ENCODE data around the gene STK32B. TPM values are rescaled to one million over a fixed set of nuclear protein-coding genes. Genes with fewer than 3 reads are reported as not detected.

Gene STK32B
- total RNA-seq, 1 donor from 2014 or later, result 2.5 TPM

DNA sequence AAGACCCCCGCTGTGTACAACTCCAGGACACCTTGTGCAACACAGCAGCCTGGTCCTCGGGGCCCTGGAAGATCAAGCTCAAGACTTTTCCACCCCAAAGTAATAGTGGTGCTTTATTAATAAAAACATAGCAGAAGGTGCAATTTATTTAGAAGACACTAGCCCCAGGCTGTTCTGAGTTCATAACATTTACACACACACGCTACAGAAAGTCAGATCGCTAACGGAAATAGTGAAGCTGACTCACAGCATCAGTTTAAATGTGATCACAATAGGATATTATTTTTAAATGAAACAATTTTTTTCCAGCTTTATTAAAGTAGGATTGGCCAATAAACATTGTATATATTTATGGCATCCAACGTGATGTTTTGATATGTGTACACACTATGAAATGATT is 141.0 kb downstream of the STK32B start:
- no peaks in the 10 kb centered on the region for H3K27me3 Mint-ChIP-seq (ENCODE audit: unreplicated experiment)
- TF ChIP-seq, protein P1, sequence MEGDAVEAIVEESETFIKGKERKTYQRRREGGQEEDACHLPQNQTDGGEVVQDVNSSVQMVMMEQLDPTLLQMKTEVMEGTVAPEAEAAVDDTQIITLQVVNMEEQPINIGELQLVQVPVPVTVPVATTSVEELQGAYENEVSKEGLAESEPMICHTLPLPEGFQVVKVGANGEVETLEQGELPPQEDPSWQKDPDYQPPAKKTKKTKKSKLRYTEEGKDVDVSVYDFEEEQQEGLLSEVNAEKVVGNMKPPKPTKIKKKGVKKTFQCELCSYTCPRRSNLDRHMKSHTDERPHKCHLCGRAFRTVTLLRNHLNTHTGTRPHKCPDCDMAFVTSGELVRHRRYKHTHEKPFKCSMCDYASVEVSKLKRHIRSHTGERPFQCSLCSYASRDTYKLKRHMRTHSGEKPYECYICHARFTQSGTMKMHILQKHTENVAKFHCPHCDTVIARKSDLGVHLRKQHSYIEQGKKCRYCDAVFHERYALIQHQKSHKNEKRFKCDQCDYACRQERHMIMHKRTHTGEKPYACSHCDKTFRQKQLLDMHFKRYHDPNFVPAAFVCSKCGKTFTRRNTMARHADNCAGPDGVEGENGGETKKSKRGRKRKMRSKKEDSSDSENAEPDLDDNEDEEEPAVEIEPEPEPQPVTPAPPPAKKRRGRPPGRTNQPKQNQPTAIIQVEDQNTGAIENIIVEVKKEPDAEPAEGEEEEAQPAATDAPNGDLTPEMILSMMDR (IDR thresholded peaks at IDR 0.05; ENCODE audit: partially characterized antibody, unreplicated experiment), result no peak
- no peak overlapping the region for H3K27ac Mint-ChIP-seq (ENCODE audit: unreplicated experiment)
- no peaks in the 10 kb centered on the region for H3K4me1 Mint-ChIP-seq (ENCODE audit: low read depth, unreplicated experiment)
- H3K36me3 Mint-ChIP-seq (ENCODE audit: unreplicated experiment), result no peaks in the 10 kb centered on the region
- no peak for DNase-seq
- H3K4me3 Mint-ChIP-seq (ENCODE audit: unreplicated experiment), result no peak overlapping the region
- peaks cover 2% of the 10 kb centered on the region for H3K9me3 Mint-ChIP-seq (ENCODE audit: unreplicated experiment)

DNA sequence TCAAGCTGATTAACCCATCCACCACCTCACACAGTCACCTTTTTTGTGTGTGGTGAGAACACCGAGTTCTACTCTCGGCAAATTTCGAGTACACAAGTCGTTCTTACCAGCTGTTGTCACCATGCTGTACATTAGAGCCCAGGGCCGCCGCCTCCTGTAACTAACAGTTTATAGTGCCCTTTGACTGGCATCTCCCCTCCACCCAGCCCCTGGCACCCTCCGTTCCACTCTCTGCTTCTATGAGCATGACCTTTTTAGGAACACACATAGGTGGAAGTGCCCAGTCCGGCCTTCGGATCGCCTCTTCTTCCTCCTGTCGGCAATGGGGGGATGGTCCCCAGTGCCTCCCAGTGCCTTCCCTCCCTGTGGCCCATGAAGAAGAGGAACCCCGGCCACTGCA is 141.4 kb downstream of the STK32B start:
- no peak overlapping the region for H3K4me3 Mint-ChIP-seq (ENCODE audit: unreplicated experiment)
- TF ChIP-seq, protein P1 (IDR thresholded peaks at IDR 0.05; ENCODE audit: partially characterized antibody, unreplicated experiment), result no peak
- no peak for DNase-seq

DNA sequence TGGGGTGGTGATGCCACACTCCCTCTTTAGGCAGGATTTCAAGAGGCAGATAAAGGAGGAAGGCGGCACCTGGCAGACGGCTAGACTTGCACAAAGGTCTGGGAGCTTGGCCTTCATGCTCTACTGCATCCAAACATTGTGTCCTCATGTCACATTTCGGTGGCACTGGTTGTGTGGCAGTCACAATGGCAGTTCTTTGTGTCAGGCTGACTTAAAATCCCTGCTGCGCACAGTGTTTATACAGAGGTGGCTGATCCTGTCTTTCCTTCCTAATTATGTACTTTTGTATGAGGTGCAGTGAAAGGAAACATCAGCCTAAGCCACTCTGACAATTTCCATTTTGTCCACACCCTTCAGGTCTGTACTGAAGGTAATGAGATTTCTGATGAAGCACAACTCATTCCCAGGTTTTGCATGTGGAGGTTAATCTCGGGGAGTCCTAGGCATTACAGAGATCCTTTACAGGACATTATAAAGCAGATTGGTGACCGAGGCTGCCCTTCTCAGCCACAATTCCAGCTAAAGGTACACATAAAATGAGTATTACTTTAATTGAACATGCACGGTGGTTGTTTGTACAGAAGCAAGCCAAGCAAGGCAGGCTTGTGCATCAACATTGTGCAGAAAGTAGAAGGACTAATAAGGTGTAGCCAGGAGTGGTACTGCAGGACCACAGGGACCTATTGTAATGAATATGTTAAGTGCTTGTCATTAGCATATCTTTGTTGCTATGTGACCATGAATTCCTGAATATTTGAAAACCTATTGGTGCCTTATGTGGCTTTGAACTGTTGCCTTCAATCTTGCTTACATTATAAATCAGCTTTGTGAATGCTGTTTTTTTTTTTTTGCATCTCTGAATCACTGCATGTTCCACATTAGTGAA is 147.6 kb downstream of the STK32B start:
- peaks cover 8% of the 10 kb centered on the region for H3K9me3 Mint-ChIP-seq (ENCODE audit: unreplicated experiment)
- no peaks in the 10 kb centered on the region for H3K4me1 Mint-ChIP-seq (ENCODE audit: low read depth, unreplicated experiment)
- H3K36me3 Mint-ChIP-seq (ENCODE audit: unreplicated experiment), result peaks cover 26% of the 10 kb centered on the region
- TF ChIP-seq, protein P1 (IDR thresholded peaks at IDR 0.05; ENCODE audit: partially characterized antibody, unreplicated experiment), result no peak
- DNase-seq, result no peak
- H3K27ac Mint-ChIP-seq (ENCODE audit: unreplicated experiment), result no peak overlapping the region
- H3K4me3 Mint-ChIP-seq (ENCODE audit: unreplicated experiment), result no peak overlapping the region
- H3K27me3 Mint-ChIP-seq (ENCODE audit: unreplicated experiment), result peaks cover under 1% of the 10 kb centered on the region

More for the DNA sequence above, 141.4 kb downstream of the STK32B start:
- Mint-ChIP-seq H3K36me3 (ENCODE audit: unreplicated experiment) (no peaks in the 10 kb centered on the region), H3K4me1 (ENCODE audit: low read depth, unreplicated experiment) (no peaks in the 10 kb centered on the region), H3K9me3 (ENCODE audit: unreplicated experiment) (peaks cover 2% of the 10 kb centered on the region), H3K27me3 (ENCODE audit: unreplicated experiment) (no peaks in the 10 kb centered on the region), H3K27ac (ENCODE audit: unreplicated experiment) (no peak overlapping the region)

DNA sequence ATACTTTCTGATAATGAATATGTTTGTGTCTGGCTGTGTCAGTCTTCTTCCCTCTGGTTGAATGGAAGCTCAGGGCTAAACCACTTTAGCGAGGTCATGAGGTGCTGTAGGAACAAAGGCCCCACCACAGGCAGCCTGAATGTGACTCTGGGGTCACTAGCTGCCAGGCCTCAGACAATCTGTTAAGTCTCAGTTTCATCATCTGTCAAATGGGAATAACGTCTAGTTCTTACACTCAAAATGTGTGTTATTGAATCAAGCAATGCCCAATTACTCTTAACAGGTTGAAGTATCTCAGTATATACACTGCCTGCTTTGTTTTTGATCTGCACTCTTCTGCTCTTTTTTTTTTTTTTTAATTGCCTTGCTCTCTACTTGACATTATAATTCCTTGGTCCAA is 148.6 kb downstream of the STK32B start:
- Mint-ChIP-seq H3K27ac (ENCODE audit: unreplicated experiment) (no peak overlapping the region), H3K9me3 (ENCODE audit: unreplicated experiment) (peaks cover 8% of the 10 kb centered on the region), H3K4me1 (ENCODE audit: low read depth, unreplicated experiment) (peaks cover 1% of the 10 kb centered on the region), H3K36me3 (ENCODE audit: unreplicated experiment) (peaks cover 26% of the 10 kb centered on the region), H3K4me3 (ENCODE audit: unreplicated experiment) (no peak overlapping the region), H3K27me3 (ENCODE audit: unreplicated experiment) (peaks cover 6% of the 10 kb centered on the region)
- DNase-seq, result no peak
- TF ChIP-seq, protein P1 (IDR thresholded peaks at IDR 0.05; ENCODE audit: partially characterized antibody, unreplicated experiment), result no peak

DNA sequence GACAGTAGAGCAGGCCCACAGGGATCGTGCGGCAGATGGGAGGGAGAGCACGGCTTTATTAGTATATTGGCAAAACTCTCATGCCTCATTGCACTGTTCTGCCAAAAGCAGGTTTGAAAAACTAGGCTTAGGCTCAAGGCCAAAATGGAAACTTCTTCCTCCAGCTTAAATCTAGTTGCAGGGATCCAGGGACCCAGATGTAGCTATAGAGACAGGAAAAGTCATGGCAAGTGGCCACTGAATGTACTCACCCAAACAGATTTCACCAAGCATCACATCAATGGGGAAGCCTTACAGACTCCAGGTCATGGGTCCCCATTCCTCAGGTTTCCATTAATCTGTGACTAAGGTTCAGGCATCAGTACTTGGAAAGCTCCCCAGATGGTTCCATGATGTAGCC is 149.2 kb downstream of the STK32B start:
- TF ChIP-seq, protein P1 (IDR thresholded peaks at IDR 0.05; ENCODE audit: partially characterized antibody, unreplicated experiment), result no peak
- no peak overlapping the region for H3K4me3 Mint-ChIP-seq (ENCODE audit: unreplicated experiment)
- H3K27ac Mint-ChIP-seq (ENCODE audit: unreplicated experiment), result no peak overlapping the region
- no peak for DNase-seq
- peaks cover 26% of the 10 kb centered on the region for H3K36me3 Mint-ChIP-seq (ENCODE audit: unreplicated experiment)
- H3K9me3 Mint-ChIP-seq (ENCODE audit: unreplicated experiment), result peaks cover 8% of the 10 kb centered on the region
- peaks cover 6% of the 10 kb centered on the region for H3K27me3 Mint-ChIP-seq (ENCODE audit: unreplicated experiment)
- H3K4me1 Mint-ChIP-seq (ENCODE audit: low read depth, unreplicated experiment), result peaks cover 6% of the 10 kb centered on the region

Measured in glutamatergic neuron (in vitro differentiated cells).